Prostate gland (tissue), 2 donors: ENCODE results near the gene METTL4.

Experiments
- CTCF ChIP-seq, 4 experiments: fragments of 200-600 bp in 2 of 4; fragments of 450-650 bp in 2 of 4; sonication (generic) in 2 of 4; IDR thresholded peaks; 1 replicate in 3 of 4; 2 replicates in 1 of 4; pipeline ENCODE4 v1.5.1; 2016 to 2019; ENCODE audit warnings: antibody characterized with exemption in 4 of 4, mild to moderate bottlenecking in 2 of 4, moderate library complexity in 2 of 4
- POLR2A ChIP-seq: fragments of 450-650 bp; IDR thresholded peaks from one replicate; pipeline ENCODE4 v1.6.1; 2016; ENCODE audit warnings: antibody characterized with exemption, mild to moderate bottlenecking

GRCh38 chr18:2504642-2505041 is 66.7 kb downstream of the METTL4 start:
- no peak for TF ChIP-seq CTCF (IDR thresholded peaks at IDR 0.05)
- no peak for TF ChIP-seq POLR2A
